BE2C (cell line): ENCODE results near the gene NINL.

Source experiments
- DNase-seq: peaks from one replicate; pipeline ENCODE4 v3.0.0-alpha.2; 2020
- H3K27me3 ChIP-seq: fragments of 250-450 bp; sonication (Bioruptor Pico); 2 replicates; pipeline ENCODE4 v1.5.1; 2020; ENCODE audit warnings: mild to moderate bottlenecking
- H3K36me3 ChIP-seq: fragments of 250-450 bp; sonication (Bioruptor Pico); 2 replicates; pipeline ENCODE4 v1.5.1; 2020; ENCODE audit warnings: mild to moderate bottlenecking
- H3K4me1 ChIP-seq: fragments of 250-450 bp; sonication (Bioruptor Pico); 2 replicates; pipeline ENCODE4 v1.5.1; 2020
- H3K4me3 ChIP-seq: 2 replicates; pipeline ENCODE4 v1.5.1; 2011; ENCODE audit warnings: low read depth, low read length
- H3K9me3 ChIP-seq: fragments of 250-450 bp; sonication (Bioruptor Pico); 2 replicates; pipeline ENCODE4 v1.5.1; 2020
- CTCF ChIP-seq: IDR thresholded peaks from 2 replicates; pipeline ENCODE4 v1.5.1; 2012; ENCODE audit warnings: mild to moderate bottlenecking, low read depth, low read length

The NINL gene

GRCh38 chr20:25532971-25533391 is 52.4 kb downstream of the NINL start:
- Histone ChIP-seq H3K36me3 (no peaks in the 10 kb centered on the region), H3K4me1 (0 out of 2 replicates have a peak, but pooled peaks cover 3% of the 10 kb centered on the region), H3K27me3 (no peaks in the 10 kb centered on the region), H3K4me3 (no peak overlapping the region), H3K9me3 (no peaks in the 10 kb centered on the region)
- DNase-seq = no peak
- no peak for TF ChIP-seq CTCF

GRCh38 chr20:25532015-25532751 is 53.1 kb downstream of the NINL start:
- 0 out of 2 replicates have a peak, but pooled peaks cover 3% of the 10 kb centered on the region for H3K4me1 ChIP-seq
- H3K27me3 ChIP-seq = no peaks in the 10 kb centered on the region
- peak; percentile 63 for DNase-seq
- TF ChIP-seq CTCF = peak; percentile 58
- H3K4me3 ChIP-seq = no peak overlapping the region
- no peaks in the 10 kb centered on the region for H3K36me3 ChIP-seq
- no peaks in the 10 kb centered on the region for H3K9me3 ChIP-seq

- DNase-seq = no peak
- TF ChIP-seq CTCF = no peak
- Histone ChIP-seq H3K9me3 (no peaks in the 10 kb centered on the region), H3K27me3 (no peaks in the 10 kb centered on the region), H3K4me3 (no peak overlapping the region), H3K4me1 (0 out of 2 replicates have a peak, but pooled peaks cover 3% of the 10 kb centered on the region), H3K36me3 (no peaks in the 10 kb centered on the region)
Observed at GRCh38 chr20:25529295-25529951, 55.9 kb downstream of the NINL start.

- Histone ChIP-seq H3K9me3 (no peaks in the 10 kb centered on the region), H3K27me3 (no peaks in the 10 kb centered on the region), H3K4me3 (no peak overlapping the region), H3K36me3 (no peaks in the 10 kb centered on the region), H3K4me1 (0 out of 2 replicates have a peak, but pooled peaks cover 3% of the 10 kb centered on the region)
- no peak for TF ChIP-seq CTCF
- no peak for DNase-seq
Observed at GRCh38 chr20:25527949-25528348, 57.4 kb downstream of the NINL start.

GRCh38 chr20:25526446-25526845 is 58.9 kb downstream of the NINL start:
- H3K36me3 ChIP-seq = no peaks in the 10 kb centered on the region
- no peak for TF ChIP-seq CTCF
- H3K4me3 ChIP-seq = no peak overlapping the region
- H3K9me3 ChIP-seq = no peaks in the 10 kb centered on the region
- DNase-seq = no peak
- H3K27me3 ChIP-seq = no peaks in the 10 kb centered on the region
- H3K4me1 ChIP-seq = 0 out of 2 replicates have a peak, but pooled peaks cover 3% of the 10 kb centered on the region

GRCh38 chr20:25525867-25526266 is 59.5 kb downstream of the NINL start:
- 0 out of 2 replicates have a peak, but pooled peaks cover under 1% of the 10 kb centered on the region for H3K4me1 ChIP-seq
- no peaks in the 10 kb centered on the region for H3K36me3 ChIP-seq
- no peaks in the 10 kb centered on the region for H3K9me3 ChIP-seq
- no peak for DNase-seq
- no peaks in the 10 kb centered on the region for H3K27me3 ChIP-seq
- H3K4me3 ChIP-seq = no peak overlapping the region
- TF ChIP-seq CTCF = no peak
